GM23338 (cell line): ENCODE results near the gene AGAP5.

Experiments
- CREB1 ChIP-seq: fragments of 250-450 bp; sonication (Bioruptor Pico); IDR thresholded peaks from 2 replicates; pipeline ENCODE4 v1.5.0; 2020; ENCODE audit warnings: low read depth, mild to moderate bottlenecking, moderate library complexity
- CTCF ChIP-seq, 2 experiments: fragments of 200-600 bp in 1 of 2; sonication (generic) in 1 of 2; conservative IDR thresholded peaks; 2 replicates each; pipeline versions ENCODE4 v1.5.1 to v1.6.1; 2016 to 2017; ENCODE audit warnings: antibody characterized with exemption in 2 of 2, low read depth in 2 of 2, mild to moderate bottlenecking in 2 of 2, moderate library complexity in 1 of 2
- ETS1 ChIP-seq: IDR thresholded peaks from 2 replicates; pipeline ENCODE4 v1.6.1; 2016; ENCODE audit warnings: antibody characterized with exemption
- EZH2 ChIP-seq: fragments of 200-600 bp; sonication (generic); IDR thresholded peaks from one replicate; pipeline ENCODE4 v1.8.0; 2017; ENCODE audit warnings: antibody characterized with exemption, mild to moderate bottlenecking, low read depth; ENCODE audit not compliant: unreplicated experiment
- EZH2phosphoT487 ChIP-seq: fragments of 200-600 bp; sonication (generic); IDR thresholded peaks from one replicate; pipeline ENCODE4 v1.8.1; 2018; ENCODE audit warnings: antibody characterized with exemption; ENCODE audit not compliant: unreplicated experiment
- JUNB ChIP-seq: IDR thresholded peaks from one replicate; pipeline ENCODE4 v1.6.1; 2016; ENCODE audit warnings: antibody characterized with exemption; ENCODE audit not compliant: unreplicated experiment
- POLR2AphosphoS5 ChIP-seq: IDR thresholded peaks from 2 replicates; pipeline ENCODE4 v1.6.1; 2016; ENCODE audit warnings: antibody characterized with exemption, low read depth
- REST ChIP-seq: IDR thresholded peaks from one replicate; pipeline ENCODE4 v1.6.1; 2018; ENCODE audit warnings: antibody characterized with exemption; ENCODE audit not compliant: unreplicated experiment
- ZNF331 ChIP-seq: fragments of 250-450 bp; sonication (Bioruptor Pico); IDR thresholded peaks from 2 replicates; pipeline ENCODE4 v1.5.0; 2020; ENCODE audit warnings: low read depth, mild to moderate bottlenecking, moderate library complexity

- TF ChIP-seq JUNB, result no peak
- no peak for TF ChIP-seq CTCF (conservative IDR thresholded peaks at IDR 0.05; ENCODE audit: low read depth in 2 of 2)
- no peak for TF ChIP-seq ETS1
- no peak for TF ChIP-seq POLR2AphosphoS5
- no peak for TF ChIP-seq EZH2phosphoT487
- TF ChIP-seq EZH2, result no peak
- TF ChIP-seq REST, result no peak
- TF ChIP-seq CREB1, result no peak
- no peak for TF ChIP-seq ZNF331
Observed at GRCh38 chr10:73734028-73734720, 36.3 kb upstream of the AGAP5 start.
